Esophagus squamous epithelium (tissue), 4 donors: ENCODE data around the gene EFCAB7.

Experiments
- POLR2A ChIP-seq, 4 donors: fragments of 450-650 bp; IDR thresholded peaks; one replicate each; pipeline ENCODE4 v1.6.1; 2017; ENCODE audit warnings: antibody characterized with exemption in 4 of 4, mild to moderate bottlenecking in 4 of 4, moderate library complexity in 3 of 4
- TF ChIP-seq, protein P1 (sequence below), 6 experiments: fragments of 450-650 bp in 4 of 6; fragments of 200-600 bp in 2 of 6; sonication (generic) in 2 of 6; IDR thresholded peaks; one replicate each; pipeline ENCODE4 v1.5.1; 2016 to 2019; ENCODE audit warnings: antibody characterized with exemption in 6 of 6, mild to moderate bottlenecking in 4 of 6, moderate library complexity in 4 of 6

DNA sequence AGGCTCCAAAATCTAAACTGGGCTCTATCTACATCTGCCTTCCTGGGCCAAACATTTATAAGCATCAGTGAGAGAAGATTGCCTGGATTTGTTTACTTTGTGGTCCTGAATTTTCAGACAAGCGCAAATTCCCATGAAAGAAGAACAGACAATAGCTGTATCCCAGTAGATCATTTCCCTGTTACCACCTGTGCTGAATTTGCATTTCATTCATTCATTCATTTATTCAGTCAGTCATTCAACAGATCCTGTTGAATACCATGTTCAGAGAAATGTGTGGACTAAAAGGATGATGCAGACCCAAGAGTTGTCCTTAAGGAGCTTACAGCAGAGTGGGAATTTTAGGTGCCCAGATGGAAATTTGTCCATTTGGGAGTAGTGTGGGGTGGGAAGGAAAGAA, 72.1 kb downstream of the EFCAB7 start:
- TF ChIP-seq, protein P1, sequence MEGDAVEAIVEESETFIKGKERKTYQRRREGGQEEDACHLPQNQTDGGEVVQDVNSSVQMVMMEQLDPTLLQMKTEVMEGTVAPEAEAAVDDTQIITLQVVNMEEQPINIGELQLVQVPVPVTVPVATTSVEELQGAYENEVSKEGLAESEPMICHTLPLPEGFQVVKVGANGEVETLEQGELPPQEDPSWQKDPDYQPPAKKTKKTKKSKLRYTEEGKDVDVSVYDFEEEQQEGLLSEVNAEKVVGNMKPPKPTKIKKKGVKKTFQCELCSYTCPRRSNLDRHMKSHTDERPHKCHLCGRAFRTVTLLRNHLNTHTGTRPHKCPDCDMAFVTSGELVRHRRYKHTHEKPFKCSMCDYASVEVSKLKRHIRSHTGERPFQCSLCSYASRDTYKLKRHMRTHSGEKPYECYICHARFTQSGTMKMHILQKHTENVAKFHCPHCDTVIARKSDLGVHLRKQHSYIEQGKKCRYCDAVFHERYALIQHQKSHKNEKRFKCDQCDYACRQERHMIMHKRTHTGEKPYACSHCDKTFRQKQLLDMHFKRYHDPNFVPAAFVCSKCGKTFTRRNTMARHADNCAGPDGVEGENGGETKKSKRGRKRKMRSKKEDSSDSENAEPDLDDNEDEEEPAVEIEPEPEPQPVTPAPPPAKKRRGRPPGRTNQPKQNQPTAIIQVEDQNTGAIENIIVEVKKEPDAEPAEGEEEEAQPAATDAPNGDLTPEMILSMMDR (IDR thresholded peaks at IDR 0.05): no peak
- TF ChIP-seq POLR2A (IDR thresholded peaks at IDR 0.05): no peak
